Mesenchymal stem cell (in vitro differentiated cells and primary cell): ENCODE measurements around the gene CD81.

Source experiments
- DNase-seq: peaks from one replicate; pipeline ENCODE4 v3.0.0-alpha.2; 2013
- H2AFZ ChIP-seq: one replicate; pipeline ENCODE4 v1.6.1; 2013; ENCODE audit warnings: low read depth, mild to moderate bottlenecking, control low read depth, inconsistent platforms, low read length, moderate library complexity
- H2AK5ac ChIP-seq: 2 replicates; pipeline ENCODE4 v1.6.1; 2013; ENCODE audit warnings: low read length, moderate library complexity, mild to moderate bottlenecking, inconsistent platforms; ENCODE audit not compliant: severe bottlenecking
- H2BK120ac ChIP-seq: one replicate; pipeline ENCODE4 v1.6.1; 2013; ENCODE audit warnings: low read depth, mild to moderate bottlenecking, inconsistent platforms, low read length, moderate library complexity
- H2BK12ac ChIP-seq, 2 experiments: one replicate each; pipeline ENCODE4 v1.6.1; 2013; ENCODE audit warnings: inconsistent platforms in 2 of 2, low read length in 2 of 2, mild to moderate bottlenecking in 2 of 2, moderate library complexity in 2 of 2, control low read depth in 1 of 2
- H2BK15ac ChIP-seq: one replicate; pipeline ENCODE4 v1.6.1; 2013; ENCODE audit warnings: mild to moderate bottlenecking, low read depth, inconsistent platforms; ENCODE audit not compliant: poor library complexity, severe bottlenecking
- H2BK5ac ChIP-seq: 2 replicates; pipeline ENCODE4 v1.6.1; 2013; ENCODE audit warnings: low read depth, mild to moderate bottlenecking, low read length, control low read depth, inconsistent platforms; ENCODE audit not compliant: poor library complexity, severe bottlenecking
- H3K14ac ChIP-seq, 2 experiments: one replicate each; pipeline ENCODE4 v1.6.1; 2013; ENCODE audit warnings: inconsistent platforms in 2 of 2, low read length in 2 of 2, control low read depth in 1 of 2, mild to moderate bottlenecking in 1 of 2, moderate library complexity in 1 of 2
- H3K18ac ChIP-seq, 2 experiments: one replicate each; pipeline ENCODE4 v1.6.1; 2013; ENCODE audit warnings: inconsistent platforms in 2 of 2, low read length in 2 of 2, control low read depth in 1 of 2, low read depth in 1 of 2, mild to moderate bottlenecking in 1 of 2
- H3K23ac ChIP-seq, 2 experiments: one replicate each; pipeline ENCODE4 v1.6.1; 2013; ENCODE audit warnings: inconsistent platforms in 2 of 2, low read length in 2 of 2, mild to moderate bottlenecking in 2 of 2, moderate library complexity in 2 of 2, control low read depth in 1 of 2
- H3K27ac ChIP-seq: 2 replicates; pipeline ENCODE4 v1.5.1; 2013; ENCODE audit warnings: mild to moderate bottlenecking, moderate library complexity, low read length, control low read depth, inconsistent platforms; ENCODE audit not compliant: poor library complexity, severe bottlenecking
- H3K27me3 ChIP-seq, 2 experiments: 2 replicates each; pipeline versions ENCODE4 v1.6.1 to v1.7.0; 2013; ENCODE audit warnings: low read length in 2 of 2, mild to moderate bottlenecking in 2 of 2, moderate library complexity in 2 of 2, control low read depth in 1 of 2, inconsistent platforms in 1 of 2; ENCODE audit not compliant: control insufficient read depth in 1 of 2, insufficient read depth in 1 of 2
- H3K36me3 ChIP-seq, 2 experiments: 2 replicates each; pipeline versions ENCODE4 v1.6.1 to v1.7.0; 2013; ENCODE audit warnings: low read length in 2 of 2, control low read depth in 1 of 2, inconsistent platforms in 1 of 2, low read depth in 1 of 2, mild to moderate bottlenecking in 1 of 2; ENCODE audit not compliant: insufficient read depth in 2 of 2, control insufficient read depth in 1 of 2
- H3K4ac ChIP-seq, 2 experiments: one replicate each; pipeline ENCODE4 v1.6.1; 2013; ENCODE audit warnings: inconsistent platforms in 2 of 2, low read length in 2 of 2, mild to moderate bottlenecking in 2 of 2, moderate library complexity in 2 of 2, control low read depth in 1 of 2, low read depth in 1 of 2
- H3K4me1 ChIP-seq: 2 replicates; pipeline ENCODE4 v1.6.1; 2013; ENCODE audit warnings: low read depth, low read length, control low read depth; ENCODE audit not compliant: control insufficient read depth, insufficient read depth
- H3K4me2 ChIP-seq: 2 replicates; pipeline ENCODE4 v1.6.1; 2013; ENCODE audit warnings: low read length, mild to moderate bottlenecking, inconsistent platforms; ENCODE audit not compliant: poor library complexity, severe bottlenecking
- H3K4me3 ChIP-seq, 2 experiments: 2 replicates each; pipeline versions ENCODE4 v1.5.1 to v1.7.0; 2013; ENCODE audit warnings: low read length in 2 of 2, mild to moderate bottlenecking in 2 of 2, control low read depth in 1 of 2, low read depth in 1 of 2; ENCODE audit not compliant: insufficient read depth in 1 of 2
- H3K79me1 ChIP-seq: replicated peaks from 2 replicates; pipeline ENCODE4 v1.6.1; 2013; ENCODE audit warnings: mild to moderate bottlenecking, control low read depth, low read length, inconsistent platforms; ENCODE audit not compliant: poor library complexity, severe bottlenecking
- H3K9ac ChIP-seq: 2 replicates; pipeline ENCODE4 v1.7.0; 2013; ENCODE audit warnings: mild to moderate bottlenecking, low read length, moderate library complexity
- H3K9me3 ChIP-seq: 2 replicates; pipeline ENCODE4 v1.7.0; 2013; ENCODE audit warnings: mild to moderate bottlenecking, low read length; ENCODE audit not compliant: control insufficient read depth
- H4K8ac ChIP-seq: one replicate; pipeline ENCODE4 v1.6.1; 2013; ENCODE audit warnings: inconsistent platforms, mild to moderate bottlenecking, low read length, moderate library complexity
- H4K91ac ChIP-seq: one replicate; pipeline ENCODE4 v1.6.1; 2013; ENCODE audit warnings: mild to moderate bottlenecking, low read length, inconsistent platforms
- whole genome bisulfite sequencing: methylation state at CpG from one replicate; pipeline ENCODE4 v1.1.7; 2013; ENCODE audit warnings: mixed read lengths; 5-methylcytosine and 5-hydroxymethylcytosine counted together

CD81 gene

DNA sequence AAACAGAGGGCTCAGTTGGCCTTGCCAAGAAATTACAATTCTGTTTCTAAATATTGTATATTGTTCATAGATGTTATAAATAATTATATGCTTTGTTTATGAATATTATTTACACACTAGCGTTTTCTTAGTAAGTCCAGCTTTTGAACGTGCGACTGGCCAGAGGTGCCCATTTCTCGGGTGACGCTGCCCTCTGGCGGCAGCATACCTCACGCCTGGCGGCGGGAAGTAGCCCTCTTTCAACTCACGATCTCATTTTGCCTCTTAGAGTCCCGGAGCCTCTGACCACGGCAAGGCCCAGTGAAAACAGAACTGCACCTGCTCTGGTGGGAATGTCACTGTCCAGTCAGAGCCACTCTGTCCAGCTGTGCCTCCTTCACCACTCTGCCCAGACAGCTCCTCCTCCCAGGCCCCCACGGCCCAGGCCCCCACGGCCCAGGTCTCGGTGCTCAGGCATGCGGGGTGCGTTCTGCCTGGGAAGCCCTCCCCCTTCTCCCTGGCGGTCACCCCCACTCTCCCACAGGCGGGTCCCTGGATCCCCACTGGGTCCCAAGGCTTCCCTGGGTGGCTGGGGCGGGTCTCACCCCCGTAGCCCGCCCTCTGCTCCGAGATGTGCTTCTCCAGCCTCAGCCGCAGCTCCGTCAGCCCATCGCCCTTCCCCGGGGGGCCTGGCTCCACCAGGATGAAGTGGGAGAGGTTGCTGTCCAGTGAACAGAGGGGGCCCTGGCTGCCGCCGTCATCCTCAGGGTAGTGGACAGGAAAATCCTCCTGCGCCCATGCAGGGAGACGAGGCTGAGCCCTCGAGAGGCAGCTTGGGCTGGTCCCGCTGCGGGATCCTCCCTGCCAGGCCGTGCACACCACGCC is 42.8 kb downstream of the CD81 start:
- peak overlapping the region; percentile 15 for H2AFZ ChIP-seq
- peak overlapping the region in 1 of 2 experiments; percentile 32 for H2BK12ac ChIP-seq
- H2BK120ac ChIP-seq = peak overlapping the region; percentile 57
- peak; percentile 63 for DNase-seq
- H3K36me3 ChIP-seq = no peaks in the 10 kb centered on the region
- no peak overlapping the region for H3K4me2 ChIP-seq
- peak overlapping the region; percentile 15 to 41 for H3K4me3 ChIP-seq
- no peak overlapping the region for H3K18ac ChIP-seq
- no peak overlapping the region for H2AK5ac ChIP-seq
- H3K4me1 ChIP-seq = peaks cover 9% of the 10 kb centered on the region
- H3K27ac ChIP-seq = no peak overlapping the region
- no peak overlapping the region for H3K4ac ChIP-seq
- H3K9me3 ChIP-seq = no peaks in the 10 kb centered on the region
- 61% methylated on average over 34 of the region's 36 CpGs for WGBS
- no peak overlapping the region for H3K23ac ChIP-seq
- peaks cover 8 to 36% of the 10 kb centered on the region in 2 experiments for H3K27me3 ChIP-seq
- H3K79me1 ChIP-seq = no peaks in the 10 kb centered on the region
- peak overlapping the region; percentile 30 for H4K91ac ChIP-seq
- H3K14ac ChIP-seq = no peak overlapping the region
- peak overlapping the region; percentile 35 for H4K8ac ChIP-seq
- no peak overlapping the region for H2BK5ac ChIP-seq
- H3K9ac ChIP-seq = peak overlapping the region; percentile 59
- H2BK15ac ChIP-seq = peak overlapping the region; percentile 36

DNA sequence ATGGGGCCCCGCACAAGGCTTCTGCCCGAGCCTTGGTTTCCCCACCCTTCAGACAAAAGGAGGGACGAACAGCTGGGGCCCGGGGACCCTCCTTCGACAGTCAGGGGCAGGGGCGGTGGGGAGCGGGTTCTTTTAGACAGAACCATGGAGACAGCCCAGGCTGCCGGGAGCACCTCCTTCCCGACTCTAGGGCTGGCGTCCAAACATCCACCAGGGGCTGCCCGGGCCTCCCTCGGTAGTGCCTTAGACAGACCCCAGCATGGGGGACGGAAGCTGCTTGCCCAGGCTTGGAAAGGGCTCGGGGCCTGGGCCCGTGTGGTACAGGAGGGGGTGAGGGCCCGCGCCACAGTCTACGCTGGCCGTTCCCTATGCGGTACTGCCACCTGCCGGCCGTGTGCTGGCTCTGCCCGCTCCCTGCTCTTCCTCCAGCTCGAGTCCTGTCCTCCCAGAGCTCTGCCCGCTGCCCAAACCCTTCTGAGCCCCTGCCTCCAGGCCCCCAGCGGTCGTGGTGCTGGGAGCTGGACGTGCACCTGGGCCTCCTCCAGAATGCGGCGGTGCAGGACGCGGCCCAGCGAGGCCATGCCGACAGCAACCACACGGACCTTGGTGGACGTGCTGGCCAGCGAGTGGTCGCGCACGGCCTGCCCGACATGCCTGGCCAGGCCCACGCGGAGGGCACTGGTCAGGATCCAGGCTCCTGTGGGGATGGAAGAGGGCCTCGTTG is 43.6 kb downstream of the CD81 start:
- Histone ChIP-seq H3K36me3 (no peaks in the 10 kb centered on the region), H2AK5ac (no peak overlapping the region), H3K14ac (no peak overlapping the region), H3K4me3 (peak overlapping the region; percentile 15 to 41), H2BK5ac (no peak overlapping the region), H3K79me1 (no peaks in the 10 kb centered on the region), H4K91ac (peak overlapping the region; percentile 34), H2BK120ac (no peak overlapping the region), H3K27ac (no peak overlapping the region), H2BK15ac (no peak overlapping the region), H3K4me2 (no peak overlapping the region), H3K23ac (no peak overlapping the region), H3K4ac (no peak overlapping the region), H3K4me1 (peaks cover 9% of the 10 kb centered on the region), H4K8ac (peak overlapping the region; percentile 64), H3K18ac (peak overlapping the region in 1 of 2 experiments; percentile 8), H3K9ac (peak overlapping the region; percentile 59), H2BK12ac (no peak overlapping the region), H2AFZ (peak overlapping the region; percentile 15), H3K9me3 (no peaks in the 10 kb centered on the region), H3K27me3 (peaks cover 8 to 38% of the 10 kb centered on the region in 2 experiments)
- peak; percentile 65 for DNase-seq
- WGBS = 39% methylated on average over 41 of the region's 44 CpGs

GRCh38 chr11:2421226-2421994 is 44.3 kb downstream of the CD81 start:
- Histone ChIP-seq H2AFZ (no peak overlapping the region), H3K27me3 (peaks cover 8 to 37% of the 10 kb centered on the region in 2 experiments), H3K4me2 (no peak overlapping the region), H2AK5ac (no peak overlapping the region), H2BK12ac (no peak overlapping the region), H3K4me1 (peaks cover 9% of the 10 kb centered on the region), H3K14ac (no peak overlapping the region), H3K23ac (no peak overlapping the region), H3K79me1 (no peaks in the 10 kb centered on the region), H4K91ac (peak overlapping the region; percentile 34), H2BK5ac (no peak overlapping the region), H3K4ac (no peak overlapping the region), H3K9me3 (no peaks in the 10 kb centered on the region), H4K8ac (peak overlapping the region; percentile 45), H3K27ac (no peak overlapping the region), H3K36me3 (no peaks in the 10 kb centered on the region), H3K4me3 (no peak overlapping the region), H3K18ac (no peak overlapping the region), H3K9ac (no peak overlapping the region), H2BK15ac (no peak overlapping the region), H2BK120ac (no peak overlapping the region)
- DNase-seq = no peak
- WGBS = 85% methylated on average over 16 of the region's 19 CpGs
